K562 (cell line): ENCODE measurements around the gene ZFP30. TPM values are rescaled to one million over a fixed set of nuclear protein-coding genes. Genes with fewer than 3 reads are reported as not detected.

ENCODE experiments used
- BRF1 ChIP-seq: IDR thresholded peaks from 3 replicates; pipeline ENCODE4 v1.6.1; 2011; ENCODE audit warnings: borderline replicate concordance, mild to moderate bottlenecking; ENCODE audit not compliant: insufficient read length; ENCODE audit errors: extremely low read depth
- CBX5 ChIP-seq: IDR thresholded peaks from 2 replicates; pipeline ENCODE4 v1.6.1; 2014; ENCODE audit warnings: low read depth, borderline replicate concordance
- HIVEP1 ChIP-seq: fragments of 250-450 bp; sonication (Bioruptor Pico); IDR thresholded peaks from 2 replicates; pipeline ENCODE4 v1.4.0; 2020; ENCODE audit warnings: mild to moderate bottlenecking
- HMG20A ChIP-seq: fragments of 450-650 bp; formaldehyde crosslinking; conservative IDR thresholded peaks from 2 replicates; pipeline ENCODE4 v1.4.0; 2020; ENCODE audit warnings: mild to moderate bottlenecking, mixed read lengths
- KDM2B ChIP-seq: fragments of 250-450 bp; sonication (Bioruptor Pico); IDR thresholded peaks from 2 replicates; pipeline ENCODE4 v1.8.0; 2021; ENCODE audit warnings: mild to moderate bottlenecking, moderate library complexity
- NR1H2 ChIP-seq: sonication (generic); formaldehyde crosslinking; IDR thresholded peaks from 2 replicates; pipeline ENCODE4 v1.4.0; 2020; ENCODE audit warnings: mild to moderate bottlenecking, missing genetic modification reagents
- PURB ChIP-seq: sonication (generic); formaldehyde crosslinking; IDR thresholded peaks from 2 replicates; pipeline ENCODE4 v1.9.0; 2021; ENCODE audit warnings: low read depth, mild to moderate bottlenecking, missing genetic modification reagents
- SPI1 ChIP-seq: IDR thresholded peaks from 2 replicates; pipeline ENCODE4 v1.6.1; 2011; ENCODE audit warnings: low read depth, low read length, control low read depth, borderline replicate concordance
- SRSF1 ChIP-seq: fragments of 200-400 bp; formaldehyde crosslinking; IDR thresholded peaks from 2 replicates; pipeline ENCODE4 v1.6.1; 2017; ENCODE audit warnings: mild to moderate bottlenecking, low read depth, low read length, moderate library complexity
- ZNF140 ChIP-seq: fragments of 250-450 bp; sonication (Bioruptor Pico); IDR thresholded peaks from 2 replicates; pipeline ENCODE4 v1.8.0; 2021; ENCODE audit warnings: moderate library complexity, mild to moderate bottlenecking, inconsistent platforms
- ZNF41 ChIP-seq: fragments of 250-450 bp; sonication (Bioruptor Pico); conservative IDR thresholded peaks from 2 replicates; pipeline ENCODE4 v1.4.0; 2020; ENCODE audit warnings: mild to moderate bottlenecking
- ZNF77 ChIP-seq: fragments of 250-450 bp; sonication (Bioruptor Pico); IDR thresholded peaks from 2 replicates; pipeline ENCODE4 v1.5.0; 2020
- polyA plus RNA-seq, 8 experiments: library from polyadenylated mRNA; depleted of rRNA in 4 of 8; stranded (reverse) in 5 of 8; unstranded in 3 of 8; fragments of >200 nt; fragmentation: Nextera tagmentation in 2 of 8; fragmentation: Illumina TruSeq in 1 of 8; extraction: Ambion mirVana in 2 of 8; extraction: Trizol in 1 of 8; gene quantifications; 2 replicates each; pipeline versions ENCODE4 v1.2.1 to v1.2.3, GENCODE V29; 2011 to 2014; ENCODE audit warnings: inconsistent platforms in 1 of 8, missing spikeins in 1 of 8
- total RNA-seq, 7 experiments: library from RNA; depleted of rRNA in 6 of 7; stranded (reverse); fragments of >200 nt in 6 of 7; fragmentation: Illumina TruSeq in 2 of 7; extraction: Trizol in 2 of 7; gene quantifications; 2 replicates each; pipeline versions ENCODE4 v1.2.1 to v1.2.3, GENCODE V29; 2011 to 2021; ENCODE audit warnings: low replicate concordance in 1 of 7
- TF ChIP-seq, protein P1 (sequence below): fragments of 450-650 bp; IDR thresholded peaks from 2 replicates; pipeline ENCODE4 v1.6.1; 2016; ENCODE audit warnings: antibody characterized with exemption
- TF ChIP-seq, protein P2 (sequence below): fragments of 450-650 bp; IDR thresholded peaks from 2 replicates; pipeline ENCODE4 v1.6.1; 2016
- TF ChIP-seq, protein P3 (sequence below), 3 experiments: fragments of 200-800 bp in 1 of 3; fragments of 250-450 bp in 1 of 3; fragments of 450-650 bp in 1 of 3; sonication (Bioruptor Pico) in 1 of 3; sonication (Bioruptor generic) in 1 of 3; formaldehyde crosslinking in 1 of 3; IDR thresholded peaks; 2 replicates each; pipeline versions ENCODE4 v1.6.1 to v1.8.0; 2016 to 2022; ENCODE audit warnings: mild to moderate bottlenecking in 2 of 3, missing genetic modification characterization in 2 of 3, missing compliant biosample characterization in 1 of 3, moderate library complexity in 1 of 3
- TF ChIP-seq, protein P4 (sequence below): fragments of 250-450 bp; sonication (Bioruptor Pico); IDR thresholded peaks from 2 replicates; pipeline ENCODE4 v1.4.0; 2020; ENCODE audit warnings: mild to moderate bottlenecking, moderate library complexity, borderline replicate concordance
- TF ChIP-seq, protein P5 (sequence below): fragments of 200-800 bp; sonication (Bioruptor generic); IDR thresholded peaks from 2 replicates; pipeline ENCODE4 v1.6.1; 2017; ENCODE audit warnings: missing genetic modification characterization, missing compliant biosample characterization

Gene ZFP30
- total and polyA plus RNA-seq, 9 of the 15 experiments (the other 6 are each of a cell fraction or from before 2014, with no cell fraction given): 1.1 to 11.3 (median 4.9) TPM

DNA sequence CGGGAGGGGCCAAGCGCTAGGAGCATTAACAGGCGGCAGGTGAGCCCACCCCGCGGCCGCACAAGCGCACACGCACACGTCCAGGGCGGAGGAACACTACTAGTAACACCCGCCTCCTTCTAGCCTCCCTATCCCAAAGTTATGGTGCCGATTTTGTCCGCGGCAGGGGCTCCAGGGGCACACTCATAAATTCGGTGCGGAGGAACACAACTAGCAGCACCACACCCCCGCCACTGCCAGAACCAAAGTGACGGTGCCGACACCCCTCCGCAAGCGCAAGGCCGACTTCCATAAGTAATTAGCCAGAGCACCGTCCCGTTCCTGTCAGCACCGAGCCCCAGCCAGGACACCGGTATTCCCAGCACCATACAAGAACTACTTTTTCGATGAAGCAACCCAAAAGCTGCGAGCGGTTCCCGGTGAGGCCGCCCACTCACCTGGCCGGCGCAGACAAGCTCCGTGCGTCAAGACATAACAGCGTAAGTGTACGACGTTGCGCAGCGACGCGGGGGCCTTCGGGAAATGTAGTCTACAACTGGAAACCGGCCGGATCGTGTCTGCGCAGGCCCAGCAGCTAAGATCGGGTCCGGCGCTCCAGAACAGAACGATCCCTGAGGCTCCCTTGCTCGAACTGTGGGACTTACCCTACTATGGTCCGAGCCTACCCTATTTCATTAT is 60.8 kb downstream of the ZFP30 start, which contains the start of the genes ZNF540 and ZNF571 (continued):
- TF ChIP-seq PURB (no peak), NR1H2 (CRISPR knock-in tag) (no peak), ZNF41 (CRISPR knock-in tag) (no peak), BRF1 (no peak), ZNF140 (CRISPR knock-in tag) (no peak), KDM2B (CRISPR knock-in tag) (peak; percentile 53; the same call in 1 of the 2 replicates), SPI1 (no peak), HMG20A (no peak), CBX5 (no peak), ZNF77 (no peak), SRSF1 (no peak), HIVEP1 (CRISPR knock-in tag) (no peak)
- TF ChIP-seq, protein P1, sequence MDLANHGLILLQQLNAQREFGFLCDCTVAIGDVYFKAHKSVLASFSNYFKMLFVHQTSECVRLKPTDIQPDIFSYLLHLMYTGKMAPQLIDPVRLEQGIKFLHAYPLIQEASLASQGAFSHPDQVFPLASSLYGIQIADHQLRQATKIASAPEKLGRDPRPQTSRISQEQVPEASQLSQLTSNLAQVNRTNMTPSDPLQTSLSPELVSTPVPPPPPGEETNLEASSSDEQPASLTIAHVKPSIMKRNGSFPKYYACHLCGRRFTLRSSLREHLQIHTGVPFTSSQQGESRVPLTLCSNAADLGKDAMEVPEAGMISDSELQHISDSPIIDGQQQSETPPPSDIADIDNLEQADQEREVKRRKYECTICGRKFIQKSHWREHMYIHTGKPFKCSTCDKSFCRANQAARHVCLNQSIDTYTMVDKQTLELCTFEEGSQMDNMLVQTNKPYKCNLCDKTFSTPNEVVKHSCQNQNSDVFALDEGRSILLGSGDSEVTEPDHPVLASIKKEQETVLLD: peak; percentile 99
- TF ChIP-seq, protein P2, sequence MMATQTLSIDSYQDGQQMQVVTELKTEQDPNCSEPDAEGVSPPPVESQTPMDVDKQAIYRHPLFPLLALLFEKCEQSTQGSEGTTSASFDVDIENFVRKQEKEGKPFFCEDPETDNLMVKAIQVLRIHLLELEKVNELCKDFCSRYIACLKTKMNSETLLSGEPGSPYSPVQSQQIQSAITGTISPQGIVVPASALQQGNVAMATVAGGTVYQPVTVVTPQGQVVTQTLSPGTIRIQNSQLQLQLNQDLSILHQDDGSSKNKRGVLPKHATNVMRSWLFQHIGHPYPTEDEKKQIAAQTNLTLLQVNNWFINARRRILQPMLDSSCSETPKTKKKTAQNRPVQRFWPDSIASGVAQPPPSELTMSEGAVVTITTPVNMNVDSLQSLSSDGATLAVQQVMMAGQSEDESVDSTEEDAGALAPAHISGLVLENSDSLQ: peak; percentile 44
- TF ChIP-seq, protein P3, sequence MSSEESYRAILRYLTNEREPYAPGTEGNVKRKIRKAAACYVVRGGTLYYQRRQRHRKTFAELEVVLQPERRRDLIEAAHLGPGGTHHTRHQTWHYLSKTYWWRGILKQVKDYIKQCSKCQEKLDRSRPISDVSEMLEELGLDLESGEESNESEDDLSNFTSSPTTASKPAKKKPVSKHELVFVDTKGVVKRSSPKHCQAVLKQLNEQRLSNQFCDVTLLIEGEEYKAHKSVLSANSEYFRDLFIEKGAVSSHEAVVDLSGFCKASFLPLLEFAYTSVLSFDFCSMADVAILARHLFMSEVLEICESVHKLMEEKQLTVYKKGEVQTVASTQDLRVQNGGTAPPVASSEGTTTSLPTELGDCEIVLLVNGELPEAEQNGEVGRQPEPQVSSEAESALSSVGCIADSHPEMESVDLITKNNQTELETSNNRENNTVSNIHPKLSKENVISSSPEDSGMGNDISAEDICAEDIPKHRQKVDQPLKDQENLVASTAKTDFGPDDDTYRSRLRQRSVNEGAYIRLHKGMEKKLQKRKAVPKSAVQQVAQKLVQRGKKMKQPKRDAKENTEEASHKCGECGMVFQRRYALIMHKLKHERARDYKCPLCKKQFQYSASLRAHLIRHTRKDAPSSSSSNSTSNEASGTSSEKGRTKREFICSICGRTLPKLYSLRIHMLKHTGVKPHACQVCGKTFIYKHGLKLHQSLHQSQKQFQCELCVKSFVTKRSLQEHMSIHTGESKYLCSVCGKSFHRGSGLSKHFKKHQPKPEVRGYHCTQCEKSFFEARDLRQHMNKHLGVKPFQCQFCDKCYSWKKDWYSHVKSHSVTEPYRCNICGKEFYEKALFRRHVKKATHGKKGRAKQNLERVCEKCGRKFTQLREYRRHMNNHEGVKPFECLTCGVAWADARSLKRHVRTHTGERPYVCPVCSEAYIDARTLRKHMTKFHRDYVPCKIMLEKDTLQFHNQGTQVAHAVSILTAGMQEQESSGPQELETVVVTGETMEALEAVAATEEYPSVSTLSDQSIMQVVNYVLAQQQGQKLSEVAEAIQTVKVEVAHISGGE (CRISPR knock-in tag; IDR thresholded peaks at IDR 0.05): peak in 1 of 3 experiments; percentile 40; a peak in 1 of 6 replicates
- TF ChIP-seq, protein P4, sequence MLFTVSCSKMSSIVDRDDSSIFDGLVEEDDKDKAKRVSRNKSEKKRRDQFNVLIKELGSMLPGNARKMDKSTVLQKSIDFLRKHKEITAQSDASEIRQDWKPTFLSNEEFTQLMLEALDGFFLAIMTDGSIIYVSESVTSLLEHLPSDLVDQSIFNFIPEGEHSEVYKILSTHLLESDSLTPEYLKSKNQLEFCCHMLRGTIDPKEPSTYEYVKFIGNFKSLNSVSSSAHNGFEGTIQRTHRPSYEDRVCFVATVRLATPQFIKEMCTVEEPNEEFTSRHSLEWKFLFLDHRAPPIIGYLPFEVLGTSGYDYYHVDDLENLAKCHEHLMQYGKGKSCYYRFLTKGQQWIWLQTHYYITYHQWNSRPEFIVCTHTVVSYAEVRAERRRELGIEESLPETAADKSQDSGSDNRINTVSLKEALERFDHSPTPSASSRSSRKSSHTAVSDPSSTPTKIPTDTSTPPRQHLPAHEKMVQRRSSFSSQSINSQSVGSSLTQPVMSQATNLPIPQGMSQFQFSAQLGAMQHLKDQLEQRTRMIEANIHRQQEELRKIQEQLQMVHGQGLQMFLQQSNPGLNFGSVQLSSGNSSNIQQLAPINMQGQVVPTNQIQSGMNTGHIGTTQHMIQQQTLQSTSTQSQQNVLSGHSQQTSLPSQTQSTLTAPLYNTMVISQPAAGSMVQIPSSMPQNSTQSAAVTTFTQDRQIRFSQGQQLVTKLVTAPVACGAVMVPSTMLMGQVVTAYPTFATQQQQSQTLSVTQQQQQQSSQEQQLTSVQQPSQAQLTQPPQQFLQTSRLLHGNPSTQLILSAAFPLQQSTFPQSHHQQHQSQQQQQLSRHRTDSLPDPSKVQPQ (CRISPR knock-in tag): no peak
- TF ChIP-seq, protein P5, sequence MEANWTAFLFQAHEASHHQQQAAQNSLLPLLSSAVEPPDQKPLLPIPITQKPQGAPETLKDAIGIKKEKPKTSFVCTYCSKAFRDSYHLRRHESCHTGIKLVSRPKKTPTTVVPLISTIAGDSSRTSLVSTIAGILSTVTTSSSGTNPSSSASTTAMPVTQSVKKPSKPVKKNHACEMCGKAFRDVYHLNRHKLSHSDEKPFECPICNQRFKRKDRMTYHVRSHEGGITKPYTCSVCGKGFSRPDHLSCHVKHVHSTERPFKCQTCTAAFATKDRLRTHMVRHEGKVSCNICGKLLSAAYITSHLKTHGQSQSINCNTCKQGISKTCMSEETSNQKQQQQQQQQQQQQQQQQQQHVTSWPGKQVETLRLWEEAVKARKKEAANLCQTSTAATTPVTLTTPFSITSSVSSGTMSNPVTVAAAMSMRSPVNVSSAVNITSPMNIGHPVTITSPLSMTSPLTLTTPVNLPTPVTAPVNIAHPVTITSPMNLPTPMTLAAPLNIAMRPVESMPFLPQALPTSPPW (CRISPR knock-in tag): peak; percentile 50
